ENCODE data around the gene IRAK2.

IRAK2 gene

GRCh38 chr3:10248984-10249748, 84.4 kb downstream of the IRAK2 start:
- FAIRE-seq = no peak
- DNase-seq (ENCODE audit: insufficient read length, low spot score) = peak; percentile 36
- no peak for TF ChIP-seq POU2F2 (IDR thresholded peaks at IDR 0.05; ENCODE audit: low read depth, low read length)
- TF ChIP-seq SPI1 (IDR thresholded peaks at IDR 0.05; ENCODE audit: low read depth, low read length) = 0 out of 2 replicates have a peak, but pooled peaks have one; percentile 5
- TF ChIP-seq POLR2AphosphoS5 (IDR thresholded peaks at IDR 0.05; ENCODE audit: low read depth, low read length) = peak; percentile 38; the same call in 1 of the 2 replicates
- no peak for TF ChIP-seq POLR2A (IDR thresholded peaks at IDR 0.05; ENCODE audit: low read depth, low read length)
- TF ChIP-seq TAF1 (IDR thresholded peaks at IDR 0.05; ENCODE audit: low read depth, low read length) = no peak
- TF ChIP-seq PAX5 (IDR thresholded peaks at IDR 0.05; ENCODE audit: insufficient read depth, low read length, severe bottlenecking) = no peak

- TF ChIP-seq SPI1 (IDR thresholded peaks at IDR 0.05; ENCODE audit: low read depth, low read length) (no peak), POLR2AphosphoS5 (IDR thresholded peaks at IDR 0.05; ENCODE audit: low read depth, low read length) (no peak), PAX5 (IDR thresholded peaks at IDR 0.05; ENCODE audit: insufficient read depth, low read length, severe bottlenecking) (no peak), POU2F2 (IDR thresholded peaks at IDR 0.05; ENCODE audit: low read depth, low read length) (no peak), TAF1 (IDR thresholded peaks at IDR 0.05; ENCODE audit: low read depth, low read length) (no peak), POLR2A (IDR thresholded peaks at IDR 0.05; ENCODE audit: low read depth, low read length) (no peak)
- DNase-seq (ENCODE audit: insufficient read length, low spot score) = no peak
- no peak for FAIRE-seq
Measured at GRCh38 chr3:10249833-10250232, 85.1 kb downstream of the IRAK2 start.

- FAIRE-seq (no peak), DNase-seq (ENCODE audit: insufficient read length, low spot score) (no peak)
- TF ChIP-seq POU2F2 (IDR thresholded peaks at IDR 0.05; ENCODE audit: low read depth, low read length) (no peak), POLR2AphosphoS5 (IDR thresholded peaks at IDR 0.05; ENCODE audit: low read depth, low read length) (no peak), POLR2A (IDR thresholded peaks at IDR 0.05; ENCODE audit: low read depth, low read length) (no peak), TAF1 (IDR thresholded peaks at IDR 0.05; ENCODE audit: low read depth, low read length) (no peak), SPI1 (IDR thresholded peaks at IDR 0.05; ENCODE audit: low read depth, low read length) (no peak), PAX5 (IDR thresholded peaks at IDR 0.05; ENCODE audit: insufficient read depth, low read length, severe bottlenecking) (no peak)
Measured at GRCh38 chr3:10251006-10251405, 86.3 kb downstream of the IRAK2 start.

- FAIRE-seq (no peak), DNase-seq (ENCODE audit: insufficient read length, low spot score) (no peak)
- TF ChIP-seq POU2F2 (IDR thresholded peaks at IDR 0.05; ENCODE audit: low read depth, low read length) = no peak
Measured at GRCh38 chr3:10253731-10254130, 89.0 kb downstream of the IRAK2 start.

- DNase-seq (ENCODE audit: insufficient read length, low spot score) (no peak), FAIRE-seq (no peak)
- TF ChIP-seq POU2F2 (IDR thresholded peaks at IDR 0.05; ENCODE audit: low read depth, low read length) = no peak
- no peak for TF ChIP-seq POLR2AphosphoS5 (IDR thresholded peaks at IDR 0.05; ENCODE audit: low read depth, low read length)
- TF ChIP-seq POLR2A (IDR thresholded peaks at IDR 0.05; ENCODE audit: low read depth, low read length) = no peak
- TF ChIP-seq PAX5 (IDR thresholded peaks at IDR 0.05; ENCODE audit: insufficient read depth, low read length, severe bottlenecking) = no peak
- TF ChIP-seq SPI1 (IDR thresholded peaks at IDR 0.05; ENCODE audit: low read depth, low read length) = no peak
- no peak for TF ChIP-seq TAF1 (IDR thresholded peaks at IDR 0.05; ENCODE audit: low read depth, low read length)
Measured at GRCh38 chr3:10255835-10256234, 91.1 kb downstream of the IRAK2 start.

GRCh38 chr3:10259036-10259435, 94.3 kb downstream of the IRAK2 start:
- TF ChIP-seq TAF1 (IDR thresholded peaks at IDR 0.05; ENCODE audit: low read depth, low read length) (no peak), POLR2A (IDR thresholded peaks at IDR 0.05; ENCODE audit: low read depth, low read length) (no peak), POU2F2 (IDR thresholded peaks at IDR 0.05; ENCODE audit: low read depth, low read length) (no peak), PAX5 (IDR thresholded peaks at IDR 0.05; ENCODE audit: insufficient read depth, low read length, severe bottlenecking) (no peak)
- FAIRE-seq = no peak
- DNase-seq (ENCODE audit: insufficient read length, low spot score) = no peak

GRCh38 chr3:10259798-10260197, 95.1 kb downstream of the IRAK2 start:
- TF ChIP-seq POLR2AphosphoS5 (IDR thresholded peaks at IDR 0.05; ENCODE audit: low read depth, low read length) (no peak), POLR2A (IDR thresholded peaks at IDR 0.05; ENCODE audit: low read depth, low read length) (no peak), PAX5 (IDR thresholded peaks at IDR 0.05; ENCODE audit: insufficient read depth, low read length, severe bottlenecking) (no peak), POU2F2 (IDR thresholded peaks at IDR 0.05; ENCODE audit: low read depth, low read length) (no peak), TAF1 (IDR thresholded peaks at IDR 0.05; ENCODE audit: low read depth, low read length) (no peak), SPI1 (IDR thresholded peaks at IDR 0.05; ENCODE audit: low read depth, low read length) (no peak)
- no peak for FAIRE-seq
- no peak for DNase-seq (ENCODE audit: insufficient read length, low spot score)

GRCh38 chr3:10260211-10260701, 95.5 kb downstream of the IRAK2 start:
- no peak for FAIRE-seq
- TF ChIP-seq SPI1 (IDR thresholded peaks at IDR 0.05; ENCODE audit: low read depth, low read length) = no peak
- TF ChIP-seq POU2F2 (IDR thresholded peaks at IDR 0.05; ENCODE audit: low read depth, low read length) = no peak
- no peak for TF ChIP-seq POLR2AphosphoS5 (IDR thresholded peaks at IDR 0.05; ENCODE audit: low read depth, low read length)
- TF ChIP-seq TAF1 (IDR thresholded peaks at IDR 0.05; ENCODE audit: low read depth, low read length) = no peak
- no peak for TF ChIP-seq POLR2A (IDR thresholded peaks at IDR 0.05; ENCODE audit: low read depth, low read length)
- TF ChIP-seq PAX5 (IDR thresholded peaks at IDR 0.05; ENCODE audit: insufficient read depth, low read length, severe bottlenecking) = no peak
- no peak for DNase-seq (ENCODE audit: insufficient read length, low spot score)

- TF ChIP-seq POU2F2 (IDR thresholded peaks at IDR 0.05; ENCODE audit: low read depth, low read length) (no peak), SPI1 (IDR thresholded peaks at IDR 0.05; ENCODE audit: low read depth, low read length) (no peak)
- FAIRE-seq (no peak), DNase-seq (ENCODE audit: insufficient read length, low spot score) (no peak)
Measured at GRCh38 chr3:10262027-10262426, 97.3 kb downstream of the IRAK2 start.

Data from GM12891 (cell line).